HEK293 (cell line): ENCODE data around the gene PITPNC1.

Experiments
- AEBP2 ChIP-seq: fragments of 450-650 bp; formaldehyde crosslinking; IDR thresholded peaks from 2 replicates; pipeline ENCODE4 v1.5.1; 2016; ENCODE audit warnings: missing biosample characterization, missing genetic modification characterization, borderline replicate concordance
- GLIS2 ChIP-seq: fragments of 450-650 bp; formaldehyde crosslinking; IDR thresholded peaks from 2 replicates; pipeline ENCODE4 v1.5.1; 2016; ENCODE audit warnings: missing biosample characterization, missing genetic modification characterization
- HOXA7 ChIP-seq: sonication (generic); formaldehyde crosslinking; IDR thresholded peaks from 2 replicates; pipeline ENCODE4 v1.8.1; 2022; ENCODE audit warnings: missing genetic modification reagents, borderline replicate concordance
- HOXD13 ChIP-seq: sonication (generic); formaldehyde crosslinking; IDR thresholded peaks from 2 replicates; pipeline ENCODE4 v1.8.0; 2022; ENCODE audit warnings: missing genetic modification reagents, borderline replicate concordance
- KLF16 ChIP-seq: fragments of 450-650 bp; formaldehyde crosslinking; IDR thresholded peaks from 2 replicates; pipeline ENCODE4 v1.5.1; 2017; ENCODE audit warnings: missing biosample characterization, missing genetic modification characterization
- PRDM1 ChIP-seq: fragments of 450-650 bp; formaldehyde crosslinking; IDR thresholded peaks from 2 replicates; pipeline ENCODE4; 2016; ENCODE audit warnings: missing biosample characterization, missing genetic modification characterization
- SP3 ChIP-seq: fragments of 450-650 bp; formaldehyde crosslinking; IDR thresholded peaks from 2 replicates; pipeline ENCODE4 v1.5.1; 2016; ENCODE audit warnings: missing biosample characterization, missing genetic modification characterization
- ZFHX2 ChIP-seq: fragments of 450-650 bp; formaldehyde crosslinking; conservative IDR thresholded peaks from 2 replicates; pipeline ENCODE4 v1.5.1; 2016; ENCODE audit warnings: missing biosample characterization, missing genetic modification characterization
- ZFP3 ChIP-seq: fragments of 450-650 bp; formaldehyde crosslinking; IDR thresholded peaks from 2 replicates; pipeline ENCODE4 v1.5.1; 2016; ENCODE audit warnings: low read depth, missing biosample characterization, missing genetic modification characterization
- ZNF121 ChIP-seq: fragments of 450-650 bp; formaldehyde crosslinking; IDR thresholded peaks from 2 replicates; pipeline ENCODE4 v1.5.1; 2016; ENCODE audit warnings: missing biosample characterization, missing genetic modification characterization
- ZNF155 ChIP-seq: fragments of 450-650 bp; formaldehyde crosslinking; IDR thresholded peaks from 2 replicates; pipeline ENCODE4 v1.5.1; 2016; ENCODE audit warnings: missing biosample characterization, missing genetic modification characterization
- ZNF169 ChIP-seq: fragments of 450-650 bp; formaldehyde crosslinking; IDR thresholded peaks from 2 replicates; pipeline ENCODE4 v1.5.1; 2016; ENCODE audit warnings: missing biosample characterization, missing genetic modification characterization
- ZNF175 ChIP-seq: fragments of 450-650 bp; formaldehyde crosslinking; IDR thresholded peaks from 2 replicates; pipeline ENCODE4 v1.5.1; 2016; ENCODE audit warnings: missing biosample characterization, missing genetic modification characterization
- ZNF223 ChIP-seq: fragments of 450-650 bp; formaldehyde crosslinking; IDR thresholded peaks from 2 replicates; pipeline ENCODE4 v1.5.1; 2016; ENCODE audit warnings: missing biosample characterization, missing genetic modification characterization
- ZNF23 ChIP-seq: fragments of 450-650 bp; formaldehyde crosslinking; IDR thresholded peaks from 2 replicates; pipeline ENCODE4 v1.5.1; 2016; ENCODE audit warnings: missing biosample characterization, missing genetic modification characterization, borderline replicate concordance
- ZNF24 ChIP-seq: fragments of 450-650 bp; formaldehyde crosslinking; IDR thresholded peaks from 2 replicates; pipeline ENCODE4 v1.5.1; 2016; ENCODE audit warnings: missing biosample characterization, missing genetic modification characterization
- ZNF335 ChIP-seq: fragments of 450-650 bp; formaldehyde crosslinking; conservative IDR thresholded peaks from 2 replicates; pipeline ENCODE4 v1.5.1; 2016; ENCODE audit warnings: missing biosample characterization, missing genetic modification characterization
- ZNF514 ChIP-seq: fragments of 450-650 bp; formaldehyde crosslinking; IDR thresholded peaks from 2 replicates; pipeline ENCODE4 v1.5.1; 2016; ENCODE audit warnings: missing biosample characterization, missing genetic modification characterization
- ZNF701 ChIP-seq: fragments of 450-650 bp; formaldehyde crosslinking; IDR thresholded peaks from 2 replicates; pipeline ENCODE4 v1.5.1; 2016; ENCODE audit warnings: missing biosample characterization, missing genetic modification characterization
- ZNF768 ChIP-seq: fragments of 450-650 bp; formaldehyde crosslinking; IDR thresholded peaks from 2 replicates; pipeline ENCODE4 v1.5.1; 2018; ENCODE audit warnings: missing biosample characterization, mild to moderate bottlenecking, missing genetic modification characterization
- ZNF777 ChIP-seq: fragments of 450-650 bp; formaldehyde crosslinking; IDR thresholded peaks from 2 replicates; pipeline ENCODE4 v1.5.1; 2017; ENCODE audit warnings: missing biosample characterization, missing genetic modification characterization, borderline replicate concordance
- ZSCAN23 ChIP-seq: fragments of 450-650 bp; formaldehyde crosslinking; IDR thresholded peaks from 2 replicates; pipeline ENCODE4 v1.5.1; 2016; ENCODE audit warnings: missing biosample characterization, missing genetic modification characterization
- TF ChIP-seq, protein P1 (sequence below): fragments of 450-650 bp; formaldehyde crosslinking; IDR thresholded peaks from 2 replicates; pipeline ENCODE4 v1.5.1; 2016; ENCODE audit warnings: missing biosample characterization, missing genetic modification characterization
- TF ChIP-seq, protein P2 (sequence below): fragments of 450-650 bp; formaldehyde crosslinking; IDR thresholded peaks from 2 replicates; pipeline ENCODE4 v1.5.1; 2017; ENCODE audit warnings: missing biosample characterization, missing genetic modification characterization
- TF ChIP-seq, protein P3 (sequence below): fragments of 450-650 bp; formaldehyde crosslinking; IDR thresholded peaks from 2 replicates; pipeline ENCODE4 v1.5.1; 2016; ENCODE audit warnings: missing biosample characterization, missing genetic modification characterization
- TF ChIP-seq, protein P4 (sequence below): fragments of 450-650 bp; formaldehyde crosslinking; IDR thresholded peaks from 2 replicates; pipeline ENCODE4 v1.5.1; 2016; ENCODE audit warnings: missing biosample characterization, missing genetic modification characterization
- TF ChIP-seq, protein P5 (sequence below): fragments of 450-650 bp; formaldehyde crosslinking; IDR thresholded peaks from 2 replicates; pipeline ENCODE4 v1.5.1; 2016; ENCODE audit warnings: missing biosample characterization, missing genetic modification characterization

Gene PITPNC1

DNA sequence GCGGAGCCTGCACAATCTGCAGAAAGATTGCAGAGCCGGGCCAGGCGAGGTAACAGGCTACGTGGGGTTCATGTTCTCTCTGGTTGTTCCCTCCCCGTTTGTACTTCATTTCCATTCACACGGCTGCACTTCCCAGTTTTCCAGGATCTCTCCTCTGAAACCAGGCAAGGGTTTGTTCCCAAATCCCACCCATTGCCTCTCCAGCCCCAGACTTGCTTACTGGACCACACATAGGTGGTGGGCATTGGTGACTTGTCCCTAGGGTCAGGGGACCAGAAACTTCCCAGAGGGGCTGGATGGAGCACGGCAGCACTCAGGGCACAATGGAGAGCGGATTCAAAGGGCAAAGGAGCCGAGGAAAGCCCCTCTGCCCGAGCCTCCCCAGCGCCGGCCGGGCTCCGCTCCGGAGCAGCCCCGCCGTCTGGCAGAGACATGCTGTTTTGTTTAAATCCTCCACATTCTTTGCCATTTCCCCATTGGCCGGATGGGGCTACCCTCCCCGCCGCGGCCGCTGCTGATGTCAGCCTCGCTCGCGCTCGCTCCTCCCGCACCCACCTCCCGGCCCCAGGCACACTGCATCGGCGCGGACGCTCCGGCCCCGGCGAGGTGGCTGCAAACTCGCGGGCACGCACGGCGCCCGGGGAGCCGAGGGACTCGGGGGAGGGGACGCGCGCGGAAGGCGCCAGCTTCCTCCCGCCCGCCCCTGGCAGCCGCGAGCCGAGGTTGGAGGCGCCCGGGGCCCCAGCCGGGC is at the start of gene PITPNC1 (continued):
- TF ChIP-seq AEBP2 (tag by site-specific recombination) (no peak), SP3 (tag by site-specific recombination) (peak; percentile 54), HOXA7 (no peak), GLIS2 (tag by site-specific recombination) (no peak; the same call in 1 of the 2 replicates), KLF16 (tag by site-specific recombination) (no peak), HOXD13 (CRISPR knock-in tag) (no peak), ZNF223 (no peak), ZNF24 (tag by site-specific recombination) (no peak), ZNF701 (no peak), ZSCAN23 (tag by site-specific recombination) (no peak), ZNF155 (tag by site-specific recombination) (no peak), PRDM1 (tag by site-specific recombination) (no peak), ZFP3 (tag by site-specific recombination) (no peak), ZNF23 (tag by site-specific recombination) (no peak), ZNF121 (tag by site-specific recombination) (no peak), ZNF335 (tag by site-specific recombination) (peak; percentile 14), ZNF777 (tag by site-specific recombination) (0 out of 2 replicates have a peak, but pooled peaks have one; percentile 37), ZNF169 (tag by site-specific recombination) (no peak), ZNF514 (no peak), ZNF175 (tag by site-specific recombination) (no peak), ZNF768 (tag by site-specific recombination) (no peak), ZFHX2 (tag by site-specific recombination) (no peak)
- TF ChIP-seq, protein P1, sequence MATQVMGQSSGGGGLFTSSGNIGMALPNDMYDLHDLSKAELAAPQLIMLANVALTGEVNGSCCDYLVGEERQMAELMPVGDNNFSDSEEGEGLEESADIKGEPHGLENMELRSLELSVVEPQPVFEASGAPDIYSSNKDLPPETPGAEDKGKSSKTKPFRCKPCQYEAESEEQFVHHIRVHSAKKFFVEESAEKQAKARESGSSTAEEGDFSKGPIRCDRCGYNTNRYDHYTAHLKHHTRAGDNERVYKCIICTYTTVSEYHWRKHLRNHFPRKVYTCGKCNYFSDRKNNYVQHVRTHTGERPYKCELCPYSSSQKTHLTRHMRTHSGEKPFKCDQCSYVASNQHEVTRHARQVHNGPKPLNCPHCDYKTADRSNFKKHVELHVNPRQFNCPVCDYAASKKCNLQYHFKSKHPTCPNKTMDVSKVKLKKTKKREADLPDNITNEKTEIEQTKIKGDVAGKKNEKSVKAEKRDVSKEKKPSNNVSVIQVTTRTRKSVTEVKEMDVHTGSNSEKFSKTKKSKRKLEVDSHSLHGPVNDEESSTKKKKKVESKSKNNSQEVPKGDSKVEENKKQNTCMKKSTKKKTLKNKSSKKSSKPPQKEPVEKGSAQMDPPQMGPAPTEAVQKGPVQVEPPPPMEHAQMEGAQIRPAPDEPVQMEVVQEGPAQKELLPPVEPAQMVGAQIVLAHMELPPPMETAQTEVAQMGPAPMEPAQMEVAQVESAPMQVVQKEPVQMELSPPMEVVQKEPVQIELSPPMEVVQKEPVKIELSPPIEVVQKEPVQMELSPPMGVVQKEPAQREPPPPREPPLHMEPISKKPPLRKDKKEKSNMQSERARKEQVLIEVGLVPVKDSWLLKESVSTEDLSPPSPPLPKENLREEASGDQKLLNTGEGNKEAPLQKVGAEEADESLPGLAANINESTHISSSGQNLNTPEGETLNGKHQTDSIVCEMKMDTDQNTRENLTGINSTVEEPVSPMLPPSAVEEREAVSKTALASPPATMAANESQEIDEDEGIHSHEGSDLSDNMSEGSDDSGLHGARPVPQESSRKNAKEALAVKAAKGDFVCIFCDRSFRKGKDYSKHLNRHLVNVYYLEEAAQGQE (tag by site-specific recombination), result no peak
- TF ChIP-seq, protein P2, sequence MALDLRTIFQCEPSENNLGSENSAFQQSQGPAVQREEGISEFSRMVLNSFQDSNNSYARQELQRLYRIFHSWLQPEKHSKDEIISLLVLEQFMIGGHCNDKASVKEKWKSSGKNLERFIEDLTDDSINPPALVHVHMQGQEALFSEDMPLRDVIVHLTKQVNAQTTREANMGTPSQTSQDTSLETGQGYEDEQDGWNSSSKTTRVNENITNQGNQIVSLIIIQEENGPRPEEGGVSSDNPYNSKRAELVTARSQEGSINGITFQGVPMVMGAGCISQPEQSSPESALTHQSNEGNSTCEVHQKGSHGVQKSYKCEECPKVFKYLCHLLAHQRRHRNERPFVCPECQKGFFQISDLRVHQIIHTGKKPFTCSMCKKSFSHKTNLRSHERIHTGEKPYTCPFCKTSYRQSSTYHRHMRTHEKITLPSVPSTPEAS (tag by site-specific recombination), result no peak
- TF ChIP-seq, protein P3, sequence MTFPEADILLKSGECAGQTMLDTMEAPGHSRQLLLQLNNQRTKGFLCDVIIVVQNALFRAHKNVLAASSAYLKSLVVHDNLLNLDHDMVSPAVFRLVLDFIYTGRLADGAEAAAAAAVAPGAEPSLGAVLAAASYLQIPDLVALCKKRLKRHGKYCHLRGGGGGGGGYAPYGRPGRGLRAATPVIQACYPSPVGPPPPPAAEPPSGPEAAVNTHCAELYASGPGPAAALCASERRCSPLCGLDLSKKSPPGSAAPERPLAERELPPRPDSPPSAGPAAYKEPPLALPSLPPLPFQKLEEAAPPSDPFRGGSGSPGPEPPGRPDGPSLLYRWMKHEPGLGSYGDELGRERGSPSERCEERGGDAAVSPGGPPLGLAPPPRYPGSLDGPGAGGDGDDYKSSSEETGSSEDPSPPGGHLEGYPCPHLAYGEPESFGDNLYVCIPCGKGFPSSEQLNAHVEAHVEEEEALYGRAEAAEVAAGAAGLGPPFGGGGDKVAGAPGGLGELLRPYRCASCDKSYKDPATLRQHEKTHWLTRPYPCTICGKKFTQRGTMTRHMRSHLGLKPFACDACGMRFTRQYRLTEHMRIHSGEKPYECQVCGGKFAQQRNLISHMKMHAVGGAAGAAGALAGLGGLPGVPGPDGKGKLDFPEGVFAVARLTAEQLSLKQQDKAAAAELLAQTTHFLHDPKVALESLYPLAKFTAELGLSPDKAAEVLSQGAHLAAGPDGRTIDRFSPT (tag by site-specific recombination), result 0 out of 2 replicates have a peak, but pooled peaks have one; percentile 61
- TF ChIP-seq, protein P4, sequence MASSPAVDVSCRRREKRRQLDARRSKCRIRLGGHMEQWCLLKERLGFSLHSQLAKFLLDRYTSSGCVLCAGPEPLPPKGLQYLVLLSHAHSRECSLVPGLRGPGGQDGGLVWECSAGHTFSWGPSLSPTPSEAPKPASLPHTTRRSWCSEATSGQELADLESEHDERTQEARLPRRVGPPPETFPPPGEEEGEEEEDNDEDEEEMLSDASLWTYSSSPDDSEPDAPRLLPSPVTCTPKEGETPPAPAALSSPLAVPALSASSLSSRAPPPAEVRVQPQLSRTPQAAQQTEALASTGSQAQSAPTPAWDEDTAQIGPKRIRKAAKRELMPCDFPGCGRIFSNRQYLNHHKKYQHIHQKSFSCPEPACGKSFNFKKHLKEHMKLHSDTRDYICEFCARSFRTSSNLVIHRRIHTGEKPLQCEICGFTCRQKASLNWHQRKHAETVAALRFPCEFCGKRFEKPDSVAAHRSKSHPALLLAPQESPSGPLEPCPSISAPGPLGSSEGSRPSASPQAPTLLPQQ (tag by site-specific recombination), result no peak
- TF ChIP-seq, protein P5, sequence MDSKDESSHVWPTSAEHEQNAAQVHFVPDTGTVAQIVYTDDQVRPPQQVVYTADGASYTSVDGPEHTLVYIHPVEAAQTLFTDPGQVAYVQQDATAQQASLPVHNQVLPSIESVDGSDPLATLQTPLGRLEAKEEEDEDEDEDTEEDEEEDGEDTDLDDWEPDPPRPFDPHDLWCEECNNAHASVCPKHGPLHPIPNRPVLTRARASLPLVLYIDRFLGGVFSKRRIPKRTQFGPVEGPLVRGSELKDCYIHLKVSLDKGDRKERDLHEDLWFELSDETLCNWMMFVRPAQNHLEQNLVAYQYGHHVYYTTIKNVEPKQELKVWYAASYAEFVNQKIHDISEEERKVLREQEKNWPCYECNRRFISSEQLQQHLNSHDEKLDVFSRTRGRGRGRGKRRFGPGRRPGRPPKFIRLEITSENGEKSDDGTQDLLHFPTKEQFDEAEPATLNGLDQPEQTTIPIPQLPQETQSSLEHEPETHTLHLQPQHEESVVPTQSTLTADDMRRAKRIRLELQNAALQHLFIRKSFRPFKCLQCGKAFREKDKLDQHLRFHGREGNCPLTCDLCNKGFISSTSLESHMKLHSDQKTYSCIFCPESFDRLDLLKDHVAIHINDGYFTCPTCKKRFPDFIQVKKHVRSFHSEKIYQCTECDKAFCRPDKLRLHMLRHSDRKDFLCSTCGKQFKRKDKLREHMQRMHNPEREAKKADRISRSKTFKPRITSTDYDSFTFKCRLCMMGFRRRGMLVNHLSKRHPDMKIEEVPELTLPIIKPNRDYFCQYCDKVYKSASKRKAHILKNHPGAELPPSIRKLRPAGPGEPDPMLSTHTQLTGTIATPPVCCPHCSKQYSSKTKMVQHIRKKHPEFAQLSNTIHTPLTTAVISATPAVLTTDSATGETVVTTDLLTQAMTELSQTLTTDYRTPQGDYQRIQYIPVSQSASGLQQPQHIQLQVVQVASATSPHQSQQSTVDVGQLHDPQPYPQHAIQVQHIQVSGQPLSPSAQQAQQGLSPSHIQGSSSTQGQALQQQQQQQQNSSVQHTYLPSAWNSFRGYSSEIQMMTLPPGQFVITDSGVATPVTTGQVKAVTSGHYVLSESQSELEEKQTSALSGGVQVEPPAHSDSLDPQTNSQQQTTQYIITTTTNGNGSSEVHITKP, result peak; percentile 7; the same call in 1 of the 2 replicates
